Activated naive CD4-positive, alpha-beta T cell treated with anti-CD3 and anti-CD28 coated beads, Interleukin-2, amount 10 ng/mL, durations not matched to agents 7 days and 5 days (primary cell): ENCODE measurements around the gene CD160.
A peak's percentile ranks its signal among the peaks of the same experiment; 100 is the strongest.
"Not testable (repeated sequence)": the region's sequence is repeated elsewhere in the genome, so short reads cannot be mapped to it uniquely, and the experiment has no call there.

ENCODE experiments used
- CTCF ChIA-PET: fragments of 350-600 bp; sonication (Branson Sonifier 250); formaldehyde crosslinking; loops from one replicate; lab custom pipeline; 2021; ENCODE audit warnings: antibody characterized with exemption; lab: Charles Lee
- DNase-seq: peaks from one replicate; pipeline ENCODE4 v3.0.0-alpha.2; 2020
- H3K27ac Mint-ChIP-seq: one replicate; pipeline ENCODE4 v1.8.0; 2021; ENCODE audit warnings: mild to moderate bottlenecking, moderate library complexity, mixed read lengths
- H3K27me3 Mint-ChIP-seq: one replicate; pipeline ENCODE4 v1.8.0; 2021; ENCODE audit warnings: mild to moderate bottlenecking, mixed read lengths
- H3K36me3 Mint-ChIP-seq: one replicate; pipeline ENCODE4 v1.8.0; 2021; ENCODE audit warnings: mixed read lengths
- H3K4me1 Mint-ChIP-seq: one replicate; pipeline ENCODE4 v1.8.0; 2021; ENCODE audit warnings: mixed read lengths
- H3K4me3 Mint-ChIP-seq: one replicate; pipeline ENCODE4 v1.8.0; 2021; ENCODE audit warnings: mild to moderate bottlenecking, moderate library complexity, mixed read lengths
- H3K9me3 Mint-ChIP-seq: one replicate; pipeline ENCODE4 v1.8.0; 2021; ENCODE audit warnings: mixed read lengths

CD160 gene

DNA sequence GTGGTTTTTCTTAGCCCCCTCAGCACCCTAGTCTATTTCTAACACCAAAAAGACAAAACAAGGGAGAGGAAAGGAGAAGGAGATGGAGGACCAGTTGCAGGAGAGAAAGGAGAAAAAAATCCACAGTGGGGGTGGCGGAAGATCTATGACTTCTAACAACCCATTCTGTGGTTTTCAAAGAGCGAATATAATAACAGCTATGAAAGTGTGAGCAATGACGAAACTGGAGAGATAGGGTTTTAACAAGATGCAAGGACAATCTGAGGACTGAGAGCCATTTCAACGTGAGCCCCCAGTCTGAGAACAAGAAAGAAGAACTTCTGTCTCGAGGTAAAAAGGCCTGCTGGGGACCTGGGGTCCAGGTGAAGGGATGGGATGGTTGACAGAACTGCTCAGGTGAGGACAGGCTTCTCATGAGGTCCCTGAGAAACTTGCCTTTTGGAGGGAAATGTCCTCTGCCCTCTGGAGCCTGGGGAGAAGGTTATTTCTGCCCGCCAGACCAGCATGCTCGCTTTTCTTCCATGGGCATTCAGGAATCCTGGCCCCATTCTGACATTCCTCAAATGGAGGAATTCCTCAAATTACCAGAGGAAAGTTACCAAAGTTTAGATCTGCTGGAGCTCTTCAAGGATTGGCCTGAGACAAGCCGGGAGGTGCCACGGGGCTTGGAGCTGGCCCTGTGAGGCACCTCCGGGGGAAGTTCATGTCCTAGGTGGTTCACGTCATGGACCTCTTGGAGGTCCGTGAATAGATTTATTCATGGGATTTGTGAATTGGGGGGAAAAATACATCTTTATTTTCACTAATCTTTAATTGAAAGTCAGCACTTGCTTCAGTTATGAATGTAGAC is at the start of gene CD160:
Gene CD160, plus strand, starts transcription at position 270 of the 850 bp plus-strand sequence. CDS start 8,829 bp downstream, outside the sequence.
- no peaks in the 10 kb centered on the region for H3K36me3 Mint-ChIP-seq
- peaks cover 17% of the 10 kb centered on the region for H3K4me1 Mint-ChIP-seq
- H3K27me3 Mint-ChIP-seq = peaks cover 30% of the 10 kb centered on the region
- no peaks in the 10 kb centered on the region for H3K9me3 Mint-ChIP-seq
- no peak for DNase-seq
- CTCF ChIA-PET = interaction anchor here (1.3 to 1.5 kb wide), 3 partner anchors 8 to 86 kb away, joined by 3 to 4 read pairs (median 4); no protein-coding TSS in a partner anchor
- no peak within 1 kb of the TSS for H3K27ac Mint-ChIP-seq
- H3K4me3 Mint-ChIP-seq = no peak within 1 kb of the TSS

GRCh38 chr1:145670995-145671745 is 48.1 kb upstream of the CD160 start:
- H3K27me3 Mint-ChIP-seq, H3K4me3 Mint-ChIP-seq, H3K27ac Mint-ChIP-seq, H3K9me3 Mint-ChIP-seq, DNase-seq, CTCF ChIA-PET: not testable (repeated sequence)
- peaks cover 26% of the 10 kb centered on the region for H3K36me3 Mint-ChIP-seq
- H3K4me1 Mint-ChIP-seq = peaks cover 19% of the 10 kb centered on the region

DNA sequence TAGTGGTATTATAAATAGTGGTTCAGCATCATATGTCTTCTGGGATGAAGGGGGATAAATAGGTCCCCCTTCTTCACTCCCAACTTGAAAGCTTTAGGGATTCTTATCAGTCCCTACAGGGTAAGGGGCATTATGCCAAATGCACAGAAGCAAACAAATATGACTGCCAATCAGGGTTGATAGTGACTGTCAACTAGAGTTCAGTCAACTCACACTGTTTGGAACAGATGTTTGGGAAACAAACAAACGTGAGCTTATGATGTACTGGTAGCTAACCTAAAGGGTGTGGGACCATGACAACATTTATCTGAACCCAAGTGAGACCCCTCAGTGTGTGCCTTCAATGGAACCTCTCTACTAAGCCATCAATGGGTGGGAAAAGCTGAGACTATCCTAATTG is 46.1 kb upstream of the CD160 start:
- H3K4me1 Mint-ChIP-seq = peaks cover 19% of the 10 kb centered on the region
- H3K27ac Mint-ChIP-seq, CTCF ChIA-PET, H3K4me3 Mint-ChIP-seq, DNase-seq, H3K9me3 Mint-ChIP-seq, H3K27me3 Mint-ChIP-seq: not testable (repeated sequence)
- H3K36me3 Mint-ChIP-seq = peaks cover 16% of the 10 kb centered on the region

DNA sequence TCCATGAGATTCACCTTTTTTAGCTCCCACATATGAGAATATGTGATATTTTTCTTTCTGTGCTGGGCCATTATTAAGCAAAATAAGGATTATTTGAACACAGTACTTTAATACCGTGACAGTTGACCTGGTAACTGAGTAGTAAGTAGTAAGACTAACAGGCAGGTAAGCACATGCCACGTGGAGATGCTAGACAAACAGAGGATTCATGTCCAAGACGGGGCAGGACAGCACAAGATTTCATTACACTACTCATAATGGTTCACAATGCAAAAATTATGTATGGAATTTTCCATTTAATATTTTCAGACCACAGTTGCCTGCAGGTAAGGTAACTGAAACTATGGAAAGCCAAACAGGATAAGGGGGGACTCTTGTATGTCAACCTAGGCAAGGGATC is 34.4 kb upstream of the CD160 start:
- H3K27ac Mint-ChIP-seq, H3K4me3 Mint-ChIP-seq, H3K9me3 Mint-ChIP-seq, DNase-seq, H3K27me3 Mint-ChIP-seq, CTCF ChIA-PET: not testable (repeated sequence)
- Mint-ChIP-seq H3K36me3 (peaks cover 12% of the 10 kb centered on the region), H3K4me1 (peaks cover 18% of the 10 kb centered on the region)

GRCh38 chr1:145686078-145686477 is 33.2 kb upstream of the CD160 start:
- H3K27ac Mint-ChIP-seq = peak overlapping the region; percentile 19
- H3K27me3 Mint-ChIP-seq, CTCF ChIA-PET, DNase-seq, H3K4me3 Mint-ChIP-seq, H3K9me3 Mint-ChIP-seq: not testable (repeated sequence)
- H3K36me3 Mint-ChIP-seq = peaks cover 12% of the 10 kb centered on the region
- H3K4me1 Mint-ChIP-seq = peaks cover 30% of the 10 kb centered on the region

DNA sequence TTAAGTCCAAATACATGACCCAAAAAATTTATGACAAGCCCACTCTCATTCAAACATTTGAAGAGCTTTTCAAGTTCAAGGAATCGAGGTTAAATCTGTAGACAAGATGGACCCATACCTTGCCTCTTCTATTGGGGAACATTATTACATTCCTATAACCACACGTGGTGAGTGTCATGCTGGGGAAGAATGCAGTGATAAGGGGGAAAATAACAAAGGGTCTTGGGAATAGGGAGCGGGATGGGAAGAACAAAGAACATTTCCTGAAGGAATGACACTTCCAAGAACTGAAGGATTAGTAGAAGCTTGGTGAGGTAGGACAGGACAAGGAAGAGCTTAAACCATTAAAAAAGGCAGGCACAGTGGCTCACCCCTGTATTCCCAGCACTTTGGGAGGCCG is 31.0 kb upstream of the CD160 start:
- no peak for DNase-seq
- CTCF ChIA-PET = no interaction called here
- Mint-ChIP-seq H3K27ac (no peak overlapping the region), H3K9me3 (no peaks in the 10 kb centered on the region), H3K4me1 (peaks cover 40% of the 10 kb centered on the region), H3K36me3 (peaks cover 10% of the 10 kb centered on the region), H3K27me3 (no peaks in the 10 kb centered on the region), H3K4me3 (no peak overlapping the region)

GRCh38 chr1:145688924-145689323 is 30.4 kb upstream of the CD160 start:
- peaks cover 3% of the 10 kb centered on the region for H3K27me3 Mint-ChIP-seq
- peaks cover 10% of the 10 kb centered on the region for H3K36me3 Mint-ChIP-seq

DNA sequence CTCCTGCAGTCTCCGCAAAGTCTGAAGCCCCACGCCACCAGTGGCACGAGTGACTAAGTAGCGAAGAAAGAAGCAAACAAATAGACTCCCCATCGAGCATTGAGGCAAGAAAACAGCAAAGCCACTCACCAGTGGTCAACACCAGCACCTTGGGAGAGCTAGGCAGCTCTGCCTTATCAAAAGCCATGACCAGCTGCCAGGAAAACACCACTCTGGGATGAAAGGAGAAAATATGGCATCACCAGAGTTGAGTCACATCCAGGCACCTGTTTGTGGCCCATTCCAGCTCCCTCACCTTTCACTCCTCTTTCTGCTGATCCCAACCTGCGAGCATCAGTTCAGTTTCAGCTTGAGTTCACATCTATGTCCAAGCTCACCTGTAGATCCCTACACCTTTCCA is 29.4 kb upstream of the CD160 start:
- H3K27ac Mint-ChIP-seq = peak overlapping the region; percentile 96
- no peak for DNase-seq
- CTCF ChIA-PET = no interaction called here
- H3K4me1 Mint-ChIP-seq = peaks cover 40% of the 10 kb centered on the region
- H3K27me3 Mint-ChIP-seq = peaks cover 7% of the 10 kb centered on the region
- H3K4me3 Mint-ChIP-seq = peak overlapping the region; percentile 55
- peaks cover 10% of the 10 kb centered on the region for H3K36me3 Mint-ChIP-seq
- no peaks in the 10 kb centered on the region for H3K9me3 Mint-ChIP-seq

More at GRCh38 chr1:145688924-145689323, 30.4 kb upstream of the CD160 start:
- H3K9me3 Mint-ChIP-seq = no peaks in the 10 kb centered on the region
- no peak overlapping the region for H3K4me3 Mint-ChIP-seq
- no peak for DNase-seq
- CTCF ChIA-PET = no interaction called here
- peak overlapping the region; percentile 96 for H3K27ac Mint-ChIP-seq
- H3K4me1 Mint-ChIP-seq = peaks cover 40% of the 10 kb centered on the region

GRCh38 chr1:145690587-145691558 is 28.4 kb upstream of the CD160 start:
- H3K4me3 Mint-ChIP-seq = peak overlapping the region; percentile 55
- H3K27ac Mint-ChIP-seq = peak overlapping the region; percentile 96
- CTCF ChIA-PET = no interaction called here
- H3K9me3 Mint-ChIP-seq = no peaks in the 10 kb centered on the region
- peaks cover 11% of the 10 kb centered on the region for H3K27me3 Mint-ChIP-seq
- H3K36me3 Mint-ChIP-seq = peaks cover 8% of the 10 kb centered on the region
- peak; percentile 75 for DNase-seq
- peaks cover 40% of the 10 kb centered on the region for H3K4me1 Mint-ChIP-seq

DNA sequence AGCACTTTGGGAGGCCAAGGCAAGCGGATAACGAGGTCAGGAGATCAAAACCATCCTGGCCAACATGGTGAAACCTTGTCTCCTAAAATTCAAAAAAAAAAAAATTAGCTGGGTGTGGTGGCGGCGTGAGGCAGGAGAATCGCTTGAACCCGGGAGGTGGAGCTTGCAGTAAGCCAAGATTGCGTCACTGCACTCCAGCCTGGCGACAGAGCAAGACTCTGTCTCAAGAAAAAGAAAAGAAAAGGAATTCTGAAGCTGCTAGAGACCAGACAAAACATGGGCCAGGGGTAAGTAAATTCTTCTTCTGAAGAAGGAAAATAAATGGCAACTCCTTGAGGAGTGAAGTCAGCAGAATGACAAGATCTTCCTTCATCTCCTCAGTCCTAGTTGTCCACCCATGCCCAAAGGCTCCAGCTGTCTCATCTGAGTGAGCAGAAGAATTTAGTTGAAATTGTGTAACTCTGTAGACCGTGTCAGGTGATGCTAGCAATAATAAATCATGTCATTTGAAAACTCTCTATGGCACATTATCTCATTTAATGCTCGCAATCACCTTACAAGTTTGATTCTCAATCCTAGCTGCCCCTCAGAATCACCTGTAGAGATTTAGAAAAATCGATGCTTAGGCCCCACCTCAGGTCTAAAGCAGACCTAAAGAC is 26.4 kb upstream of the CD160 start:
- Mint-ChIP-seq H3K36me3 (peaks cover 5% of the 10 kb centered on the region), H3K27ac (no peak overlapping the region), H3K4me1 (peaks cover 40% of the 10 kb centered on the region), H3K4me3 (no peak overlapping the region), H3K27me3 (peaks cover 21% of the 10 kb centered on the region), H3K9me3 (no peaks in the 10 kb centered on the region)
- CTCF ChIA-PET = interaction anchor here (0.7 kb wide), 1 partner anchor 26 kb away, joined by 4 read pairs; the partner anchor contains the start of gene CD160
- no peak for DNase-seq

- DNase-seq = no peak
- H3K27ac Mint-ChIP-seq = no peak overlapping the region
- peaks cover 43% of the 10 kb centered on the region for H3K27me3 Mint-ChIP-seq
- H3K9me3 Mint-ChIP-seq = no peaks in the 10 kb centered on the region
- CTCF ChIA-PET = no interaction called here
- H3K4me1 Mint-ChIP-seq = peaks cover 11% of the 10 kb centered on the region
- H3K4me3 Mint-ChIP-seq = no peak overlapping the region
- no peaks in the 10 kb centered on the region for H3K36me3 Mint-ChIP-seq
Observed at GRCh38 chr1:145695821-145696629, 23.3 kb upstream of the CD160 start.

GRCh38 chr1:145696630-145696960 is 22.7 kb upstream of the CD160 start:
- no peak overlapping the region for H3K27ac Mint-ChIP-seq
- H3K4me1 Mint-ChIP-seq = peaks cover 5% of the 10 kb centered on the region
- no peak for DNase-seq
- no peaks in the 10 kb centered on the region for H3K9me3 Mint-ChIP-seq
- peaks cover 43% of the 10 kb centered on the region for H3K27me3 Mint-ChIP-seq
- no peaks in the 10 kb centered on the region for H3K36me3 Mint-ChIP-seq
- CTCF ChIA-PET = no interaction called here
- no peak overlapping the region for H3K4me3 Mint-ChIP-seq
